ENCODE measurements around the gene OR1F1.
"Not testable (repeated sequence)": the region's sequence is repeated elsewhere in the genome, so short reads cannot be mapped to it uniquely, and the experiment has no call there.

The OR1F1 gene

DNA sequence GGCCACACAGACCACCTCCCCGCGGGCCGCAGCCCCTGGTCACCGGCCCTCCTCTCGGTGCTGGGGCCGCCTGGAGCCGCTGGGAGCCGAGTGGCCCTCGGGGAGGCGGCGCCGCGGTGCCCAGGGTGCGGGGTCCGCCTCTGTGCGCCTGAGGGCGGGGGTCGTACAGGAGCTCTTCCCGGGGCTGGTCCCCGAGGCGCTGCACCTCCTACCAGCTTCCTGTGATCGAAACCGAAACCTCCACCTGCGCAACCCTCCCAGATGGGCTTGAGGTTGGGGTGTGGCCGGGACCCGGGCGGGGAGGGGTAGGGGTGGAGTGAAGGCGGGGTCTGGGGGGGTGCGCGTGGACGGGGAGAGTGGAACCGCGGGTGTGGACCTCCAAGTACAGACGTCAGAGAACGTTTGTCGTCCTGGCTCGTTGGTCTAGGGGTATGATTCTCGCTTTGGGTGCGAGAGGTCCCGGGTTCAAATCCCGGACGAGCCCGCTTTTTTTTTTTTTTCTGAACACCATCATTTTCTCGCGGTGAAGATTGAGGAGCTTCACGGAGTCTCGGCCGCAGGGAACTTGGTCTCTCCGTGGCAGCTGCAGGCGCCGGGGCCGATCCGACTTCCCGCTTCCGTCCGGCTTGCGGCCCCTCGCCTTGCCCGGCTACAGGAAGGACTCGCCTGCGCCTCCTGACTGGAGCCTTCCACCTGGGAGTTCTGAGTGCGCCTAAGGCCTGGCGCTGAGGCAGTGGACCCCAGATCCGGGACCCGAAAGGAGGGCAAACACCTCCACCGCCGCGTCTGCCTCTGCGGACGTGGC lies 29.3 kb upstream of the OR1F1 start:
- H3K4me1 Mint-ChIP-seq (ENCODE audit: low read depth), result peaks cover 29% of the 10 kb centered on the region
- H3K4me3 Mint-ChIP-seq, result peak overlapping the region; percentile 81
- peaks cover 8% of the 10 kb centered on the region for H3K27me3 Mint-ChIP-seq
- DNase-seq, result peak; percentile 93
- H3K27ac Mint-ChIP-seq, result peak overlapping the region; percentile 95
- no peaks in the 10 kb centered on the region for H3K9me3 Mint-ChIP-seq
- peaks cover 5% of the 10 kb centered on the region for H3K36me3 Mint-ChIP-seq (ENCODE audit: low read depth)

GRCh38 chr16:3161235-3162018 lies 26.6 kb upstream of the OR1F1 start:
- no peak for DNase-seq
- H3K27me3 Mint-ChIP-seq, result peaks cover 8% of the 10 kb centered on the region
- no peaks in the 10 kb centered on the region for H3K9me3 Mint-ChIP-seq
- H3K4me1 Mint-ChIP-seq (ENCODE audit: low read depth), result peaks cover 40% of the 10 kb centered on the region
- peaks cover 5% of the 10 kb centered on the region for H3K36me3 Mint-ChIP-seq (ENCODE audit: low read depth)
- no peak overlapping the region for H3K4me3 Mint-ChIP-seq
- no peak overlapping the region for H3K27ac Mint-ChIP-seq

GRCh38 chr16:3164121-3164991 lies 23.6 kb upstream of the OR1F1 start:
- Mint-ChIP-seq H3K4me3 (no peak overlapping the region), H3K27me3 (peaks cover 5% of the 10 kb centered on the region), H3K36me3 (ENCODE audit: low read depth) (no peaks in the 10 kb centered on the region), H3K9me3 (no peaks in the 10 kb centered on the region), H3K27ac (no peak overlapping the region), H3K4me1 (ENCODE audit: low read depth) (peaks cover 23% of the 10 kb centered on the region)
- no peak for DNase-seq

DNA sequence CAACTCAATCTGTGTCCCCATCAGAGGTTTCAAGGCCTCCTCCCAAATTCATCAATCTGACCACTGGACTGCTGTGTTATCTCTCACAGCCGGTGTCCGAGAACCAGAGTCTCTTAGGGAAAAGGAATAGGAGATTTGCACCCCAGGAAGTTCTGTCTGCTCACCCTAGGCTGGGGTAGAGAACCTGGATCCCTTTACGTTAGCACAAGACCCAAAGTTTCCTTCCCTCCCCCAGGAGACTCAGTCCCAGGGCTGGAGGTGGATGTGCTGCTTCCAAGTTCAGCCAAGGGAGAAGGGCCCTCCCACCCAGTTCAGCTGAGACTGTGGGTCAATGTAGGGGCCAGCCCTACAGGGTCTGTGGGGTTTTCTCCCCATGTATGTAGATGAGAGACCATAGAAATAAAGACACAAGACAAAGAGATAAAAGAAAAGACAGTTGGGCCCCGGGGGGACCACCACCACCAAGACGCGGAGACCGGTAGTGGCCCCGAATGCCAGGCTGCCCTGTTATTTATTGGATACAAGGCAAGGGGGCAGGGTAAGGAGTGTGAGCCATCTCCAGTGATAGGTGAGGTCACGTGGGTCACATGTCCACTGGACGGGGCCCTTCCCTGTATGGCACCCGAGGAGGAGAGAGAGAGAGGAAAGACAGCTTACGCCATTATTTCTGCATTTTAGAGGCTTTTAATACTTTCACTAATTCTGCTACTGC lies 22.7 kb upstream of the OR1F1 start:
- H3K27ac Mint-ChIP-seq, result no peak overlapping the region

GRCh38 chr16:3166505-3166886 lies 21.5 kb upstream of the OR1F1 start:
- no peaks in the 10 kb centered on the region for H3K36me3 Mint-ChIP-seq (ENCODE audit: low read depth)
- H3K4me3 Mint-ChIP-seq, result no peak overlapping the region
- H3K9me3 Mint-ChIP-seq, result no peaks in the 10 kb centered on the region
- no peak overlapping the region for H3K27ac Mint-ChIP-seq
- peaks cover 25% of the 10 kb centered on the region for H3K4me1 Mint-ChIP-seq (ENCODE audit: low read depth)
- peaks cover 21% of the 10 kb centered on the region for H3K27me3 Mint-ChIP-seq
- DNase-seq, result no peak

More for the DNA sequence above, 22.7 kb upstream of the OR1F1 start:
- Mint-ChIP-seq H3K4me1 (ENCODE audit: low read depth) (peaks cover 17% of the 10 kb centered on the region), H3K27me3 (peaks cover 13% of the 10 kb centered on the region), H3K36me3 (ENCODE audit: low read depth) (no peaks in the 10 kb centered on the region), H3K9me3 (no peaks in the 10 kb centered on the region), H3K4me3 (peak overlapping the region; percentile 12)
- no peak for DNase-seq

- DNase-seq, H3K4me3 Mint-ChIP-seq: not testable (repeated sequence)
Observed at GRCh38 chr16:3168729-3169128, 19.3 kb upstream of the OR1F1 start.

DNA sequence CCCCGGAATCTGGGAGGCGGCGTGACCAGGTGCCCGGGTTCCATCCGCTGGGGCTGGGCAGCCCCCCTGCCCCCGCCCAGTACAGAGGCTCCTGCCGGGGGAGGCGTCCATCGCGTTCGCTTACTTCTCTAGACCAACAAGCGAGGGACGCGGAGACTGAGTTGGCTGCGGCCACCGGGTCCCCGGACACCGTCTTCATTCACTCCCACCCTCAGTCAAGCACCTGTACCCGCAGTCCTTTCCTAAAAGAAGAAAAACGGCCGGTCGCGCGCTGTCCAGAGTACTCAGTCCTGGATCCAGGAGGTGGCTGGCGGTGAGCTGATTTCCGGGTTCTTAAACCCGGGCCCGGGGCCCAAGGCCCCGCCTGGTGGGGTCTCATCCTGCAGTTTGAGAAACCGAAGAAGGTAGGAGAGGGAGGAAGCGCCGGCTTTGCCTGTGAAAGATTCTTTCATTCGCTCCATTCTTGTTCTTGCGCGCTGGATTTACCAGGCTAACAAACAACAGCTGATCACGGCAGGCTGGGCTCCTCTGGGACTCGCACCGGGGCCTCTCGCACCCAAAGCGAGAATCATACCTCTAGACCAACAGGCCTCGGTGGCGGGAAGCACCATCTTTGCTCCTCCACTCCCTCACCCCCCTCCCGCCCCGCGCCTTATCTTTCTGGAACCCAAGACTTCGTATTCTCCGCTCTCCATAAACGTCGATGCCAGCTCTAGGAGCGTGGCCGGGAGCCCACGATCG lies 17.4 kb upstream of the OR1F1 start:
- peaks cover 42% of the 10 kb centered on the region for H3K4me1 Mint-ChIP-seq (ENCODE audit: low read depth)
- peak; percentile 60 for DNase-seq
- no peaks in the 10 kb centered on the region for H3K36me3 Mint-ChIP-seq (ENCODE audit: low read depth)
- H3K27ac Mint-ChIP-seq, result peak overlapping the region; percentile 88
- H3K27me3 Mint-ChIP-seq, result peaks cover 49% of the 10 kb centered on the region
- peak overlapping the region; percentile 70 for H3K4me3 Mint-ChIP-seq
- H3K9me3 Mint-ChIP-seq, result no peaks in the 10 kb centered on the region

More at GRCh38 chr16:3168729-3169128, 19.3 kb upstream of the OR1F1 start:
- peaks cover 35% of the 10 kb centered on the region for H3K27me3 Mint-ChIP-seq
- H3K4me1 Mint-ChIP-seq (ENCODE audit: low read depth), result peaks cover 37% of the 10 kb centered on the region
- H3K36me3 Mint-ChIP-seq (ENCODE audit: low read depth); H3K27ac Mint-ChIP-seq; H3K9me3 Mint-ChIP-seq: not testable (repeated sequence)

- Mint-ChIP-seq H3K36me3 (ENCODE audit: low read depth) (no peaks in the 10 kb centered on the region), H3K27me3 (peaks cover 56% of the 10 kb centered on the region), H3K4me1 (ENCODE audit: low read depth) (peaks cover 42% of the 10 kb centered on the region), H3K9me3 (no peaks in the 10 kb centered on the region), H3K27ac (peak overlapping the region; percentile 88), H3K4me3 (peak overlapping the region; percentile 70)
- no peak for DNase-seq
Observed at GRCh38 chr16:3171181-3171854, 16.7 kb upstream of the OR1F1 start.

DNA sequence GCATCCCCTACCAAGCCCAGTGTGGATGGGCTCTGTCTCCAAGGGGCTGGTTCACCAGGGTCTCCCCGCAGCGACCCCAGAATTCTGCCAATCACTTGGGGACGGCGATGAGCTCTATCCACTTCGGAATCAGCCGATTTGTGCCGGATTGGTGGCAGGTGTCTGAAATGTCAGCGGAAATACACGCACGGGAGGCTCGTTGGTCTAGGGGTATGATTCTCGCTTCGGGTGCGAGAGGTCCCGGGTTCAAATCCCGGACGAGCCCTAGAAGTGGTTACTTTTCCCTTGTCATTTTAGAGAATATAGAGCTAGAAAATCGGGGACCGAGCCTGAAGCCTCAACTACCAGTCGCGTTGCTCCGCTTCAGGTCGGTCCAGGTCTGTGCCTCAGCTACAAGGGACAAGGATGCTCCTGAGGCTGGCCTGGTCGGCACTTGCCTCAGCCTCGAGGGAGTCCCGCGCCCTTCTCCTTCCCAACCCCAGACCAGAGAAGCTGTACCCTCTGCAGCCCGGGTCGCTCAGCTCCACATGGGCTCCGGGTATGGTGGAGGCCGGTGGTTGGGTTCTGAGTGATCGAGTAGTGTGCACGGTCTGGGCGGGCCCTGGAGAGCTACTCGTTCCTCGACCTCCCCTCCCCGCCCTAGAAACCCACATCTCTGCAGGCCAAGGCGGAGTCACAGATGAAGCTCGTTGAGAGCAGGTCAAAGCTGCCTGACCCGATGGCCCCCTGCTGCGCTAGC lies 16.0 kb upstream of the OR1F1 start:
- no peaks in the 10 kb centered on the region for H3K36me3 Mint-ChIP-seq (ENCODE audit: low read depth)
- peaks cover 63% of the 10 kb centered on the region for H3K27me3 Mint-ChIP-seq
- peaks cover 42% of the 10 kb centered on the region for H3K4me1 Mint-ChIP-seq (ENCODE audit: low read depth)
- peak overlapping the region; percentile 70 for H3K4me3 Mint-ChIP-seq
- DNase-seq, result peak; percentile 84
- peak overlapping the region; percentile 88 for H3K27ac Mint-ChIP-seq
- H3K9me3 Mint-ChIP-seq, result no peaks in the 10 kb centered on the region

- Mint-ChIP-seq H3K9me3 (no peaks in the 10 kb centered on the region), H3K36me3 (ENCODE audit: low read depth) (no peaks in the 10 kb centered on the region), H3K4me1 (ENCODE audit: low read depth) (peaks cover 42% of the 10 kb centered on the region), H3K27me3 (peaks cover 79% of the 10 kb centered on the region), H3K4me3 (peak overlapping the region; percentile 59), H3K27ac (no peak overlapping the region)
- DNase-seq, result peak; percentile 48
Observed at GRCh38 chr16:3173892-3174617, 13.9 kb upstream of the OR1F1 start.

DNA sequence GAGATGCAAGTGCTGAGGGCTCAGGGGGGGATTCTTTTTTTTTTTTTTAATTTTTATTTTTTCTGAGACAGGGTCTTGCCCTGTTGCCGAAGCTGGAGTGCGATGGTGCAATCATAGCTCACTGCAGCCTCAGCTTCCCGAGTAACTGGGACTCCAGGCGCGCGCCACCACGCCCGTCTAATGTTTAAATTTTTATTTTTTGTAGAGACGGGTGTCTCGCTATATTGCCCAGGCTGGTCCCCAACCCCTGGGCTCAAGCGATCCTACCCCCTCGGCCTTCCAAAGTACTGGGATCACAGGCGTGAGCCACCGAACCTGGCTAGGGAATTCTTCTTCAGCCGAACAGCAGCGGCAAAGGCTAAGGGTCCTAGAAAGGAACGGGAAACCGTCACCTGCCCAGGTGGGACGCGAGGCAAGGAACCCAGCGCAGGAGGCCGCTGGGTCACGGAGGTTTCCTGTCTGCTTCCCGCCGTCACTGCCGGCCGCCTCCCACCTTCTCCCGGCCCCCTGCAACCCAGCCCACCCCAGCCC lies 13.3 kb upstream of the OR1F1 start:
- Mint-ChIP-seq H3K36me3 (ENCODE audit: low read depth) (no peaks in the 10 kb centered on the region), H3K4me1 (ENCODE audit: low read depth) (peaks cover 42% of the 10 kb centered on the region), H3K4me3 (peak overlapping the region; percentile 59), H3K9me3 (no peaks in the 10 kb centered on the region), H3K27ac (no peak overlapping the region), H3K27me3 (peaks cover 79% of the 10 kb centered on the region)
- DNase-seq, result no peak
